Measurements from ENCODE around the gene BCAP31. TPM values are rescaled to one million over a fixed set of nuclear protein-coding genes. Genes with fewer than 3 reads are reported as not detected.

BCAP31 gene
- total RNA-seq, 1 experiment from 2014 or later, result 307 TPM

Other genes with a start within 250 kb of the BCAP31 start
- not detected in 2 replicates for gene BGN, start 229.4 kb downstream of the BCAP31 start, total RNA-seq (2014; rRNA removed; shearing (Covaris generic); ENCODE audit: low replicate concordance)
- gene ATP2B3, start 206.7 kb downstream of the BCAP31 start, total RNA-seq (2014; rRNA removed; shearing (Covaris generic); ENCODE audit: low replicate concordance), result not detected in 2 replicates
- 45.1 and 57.1 TPM in 2 replicates for gene CCNQ, start 125.2 kb downstream of the BCAP31 start, total RNA-seq (2014; rRNA removed; shearing (Covaris generic); ENCODE audit: low replicate concordance)
- 9.9 and 16.0 TPM in 2 replicates for gene DUSP9, start 77.2 kb downstream of the BCAP31 start, total RNA-seq (2014; rRNA removed; shearing (Covaris generic); ENCODE audit: low replicate concordance)
- gene PNCK, start 50.6 kb downstream of the BCAP31 start, total RNA-seq (2014; rRNA removed; shearing (Covaris generic); ENCODE audit: low replicate concordance), result not detected in 2 replicates
- gene SLC6A8, start 36.5 kb downstream of the BCAP31 start, total RNA-seq (2014; rRNA removed; shearing (Covaris generic); ENCODE audit: low replicate concordance), result 1.7 and 2.1 TPM in 2 replicates
- gene ABCD1, start 469 bp upstream of the BCAP31 start, total RNA-seq (2014; rRNA removed; shearing (Covaris generic); ENCODE audit: low replicate concordance), result 7.3 and 19.3 TPM in 2 replicates
- gene PLXNB3, start 39.9 kb upstream of the BCAP31 start, total RNA-seq (2014; rRNA removed; shearing (Covaris generic); ENCODE audit: low replicate concordance), result 1.7 and 2.5 TPM in 2 replicates
- 0.29 TPM in 1 of 2 replicates, not detected in the other for gene SRPK3, start 56.7 kb upstream of the BCAP31 start, total RNA-seq (2014; rRNA removed; shearing (Covaris generic); ENCODE audit: low replicate concordance)
- 44.9 and 63.0 TPM in 2 replicates for gene IDH3G, start 70.0 kb upstream of the BCAP31 start, total RNA-seq (2014; rRNA removed; shearing (Covaris generic); ENCODE audit: low replicate concordance)
- gene SSR4, start 70.3 kb upstream of the BCAP31 start, total RNA-seq (2014; rRNA removed; shearing (Covaris generic); ENCODE audit: low replicate concordance), result 177 and 185 TPM in 2 replicates
- 4.3 and 8.5 TPM in 2 replicates for gene PDZD4, start 106.2 kb upstream of the BCAP31 start, total RNA-seq (2014; rRNA removed; shearing (Covaris generic); ENCODE audit: low replicate concordance)
- 37.1 and 49.7 TPM in 2 replicates for gene L1CAM, start 161.8 kb upstream of the BCAP31 start, total RNA-seq (2014; rRNA removed; shearing (Covaris generic); ENCODE audit: low replicate concordance)
- 0.09 TPM in 1 of 2 replicates, not detected in the other for gene AVPR2, start 180.3 kb upstream of the BCAP31 start, total RNA-seq (2014; rRNA removed; shearing (Covaris generic); ENCODE audit: low replicate concordance)
- gene ARHGAP4, start 201.9 kb upstream of the BCAP31 start, total RNA-seq (2014; rRNA removed; shearing (Covaris generic); ENCODE audit: low replicate concordance), result 8.1 and 15.3 TPM in 2 replicates
- 119 and 121 TPM in 2 replicates for gene NAA10, start 210.7 kb upstream of the BCAP31 start, total RNA-seq (2014; rRNA removed; shearing (Covaris generic); ENCODE audit: low replicate concordance)
- 13.5 and 15.5 TPM in 2 replicates for gene RENBP, start 220.3 kb upstream of the BCAP31 start, total RNA-seq (2014; rRNA removed; shearing (Covaris generic); ENCODE audit: low replicate concordance)
- gene HCFC1, start 247.4 kb upstream of the BCAP31 start, total RNA-seq (2014; rRNA removed; shearing (Covaris generic); ENCODE audit: low replicate concordance), result 9.5 and 10.1 TPM in 2 replicates
- 5.7 and 16.6 TPM in 2 replicates for gene TMEM187, start 248.4 kb upstream of the BCAP31 start, total RNA-seq (2014; rRNA removed; shearing (Covaris generic); ENCODE audit: low replicate concordance)